Activated gamma-delta T cell treated with Interleukin-2 at 50 U/mL for 16 hours (primary cell): ENCODE results near the gene COPS8.

Experiments used
- DNase-seq: peaks from one replicate; pipeline ENCODE4 v3.0.0-alpha.2; 2020

Gene COPS8

DNA sequence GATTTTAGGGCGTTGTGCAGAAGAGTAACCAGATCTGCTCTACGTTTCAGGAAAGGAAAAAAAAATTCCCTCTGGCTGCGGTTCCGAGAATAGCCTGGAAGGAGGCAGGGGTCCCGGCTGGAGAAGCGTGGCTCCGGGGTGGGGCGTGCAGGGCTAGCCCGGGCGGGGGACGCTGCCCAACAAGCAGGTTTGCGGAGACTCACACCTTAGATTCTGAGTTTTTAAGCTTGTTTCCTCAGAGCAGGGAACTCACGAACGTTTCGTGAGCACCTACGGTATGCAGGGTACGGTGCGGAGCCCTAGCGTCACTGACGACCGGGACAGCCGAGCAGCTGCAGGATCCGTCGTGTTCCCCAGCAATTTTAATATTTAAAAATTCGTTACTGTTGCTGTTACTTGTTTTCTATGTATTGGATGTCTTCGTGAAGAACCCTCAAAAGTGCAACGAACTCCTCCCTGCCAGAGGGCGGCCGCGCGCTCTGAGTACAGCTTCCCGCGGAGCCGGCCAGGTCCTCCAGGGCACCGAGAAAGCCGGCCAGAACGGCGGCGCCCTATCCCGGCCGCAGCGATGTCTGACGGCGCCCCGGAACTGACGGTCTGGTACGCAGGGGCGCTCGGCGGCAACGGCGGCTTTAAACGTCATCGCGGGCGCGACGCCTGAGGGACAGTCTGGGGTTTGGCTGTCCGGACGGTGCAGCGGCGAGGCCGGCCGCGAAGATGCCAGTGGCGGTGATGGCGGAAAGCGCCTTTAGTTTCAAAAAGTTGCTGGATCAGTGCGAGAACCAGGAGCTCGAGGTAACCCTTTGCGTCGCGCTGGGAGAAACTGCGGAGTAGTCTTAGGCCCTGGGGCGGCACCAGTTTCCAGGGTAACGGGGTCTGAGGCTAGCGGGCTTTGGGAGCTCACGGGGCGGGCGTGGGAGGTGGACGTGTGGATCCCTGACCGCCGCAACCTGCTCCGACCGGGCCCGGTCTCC, at the start of gene COPS8:
Gene COPS8 (plus strand): TSS at position 642 of the 974 bp plus-strand sequence. CDS start 76 bp downstream, at position 718.
- peak; percentile 85 for DNase-seq

DNA sequence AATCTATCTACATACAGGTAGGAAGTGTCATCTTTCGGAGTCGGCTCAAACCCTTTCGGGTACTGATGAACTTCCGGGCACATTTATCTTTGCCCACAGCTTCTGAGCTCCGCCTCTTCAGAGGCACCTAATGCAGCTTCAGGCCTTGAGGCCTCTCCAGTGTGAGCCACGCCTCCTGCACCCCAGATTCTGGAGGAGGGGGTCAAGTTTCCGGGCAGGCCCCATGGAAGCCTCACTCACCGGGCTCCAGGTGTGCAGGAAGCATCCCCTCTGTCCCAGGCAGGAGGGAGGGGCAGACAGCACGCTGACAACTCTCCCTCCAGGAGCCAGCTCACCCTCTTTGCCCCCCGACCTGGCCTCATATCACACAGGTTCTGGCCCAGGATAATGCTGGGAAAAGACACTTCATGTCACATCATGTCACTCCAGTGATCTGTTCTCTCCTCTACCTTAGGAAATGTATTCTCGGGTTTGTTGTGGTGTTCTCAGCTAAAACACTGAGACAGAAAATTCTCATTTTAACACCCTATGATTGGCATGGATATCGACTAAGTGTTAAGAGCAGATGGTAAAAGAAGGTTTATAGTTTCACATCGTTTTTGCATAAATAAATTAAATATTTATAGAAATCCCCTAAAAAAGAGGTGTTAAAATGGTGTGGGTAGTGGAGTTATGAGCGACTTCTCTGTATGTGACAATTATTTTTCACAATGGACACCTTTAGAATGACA, 46.2 kb upstream of the COPS8 start:
- no peak for DNase-seq

DNA sequence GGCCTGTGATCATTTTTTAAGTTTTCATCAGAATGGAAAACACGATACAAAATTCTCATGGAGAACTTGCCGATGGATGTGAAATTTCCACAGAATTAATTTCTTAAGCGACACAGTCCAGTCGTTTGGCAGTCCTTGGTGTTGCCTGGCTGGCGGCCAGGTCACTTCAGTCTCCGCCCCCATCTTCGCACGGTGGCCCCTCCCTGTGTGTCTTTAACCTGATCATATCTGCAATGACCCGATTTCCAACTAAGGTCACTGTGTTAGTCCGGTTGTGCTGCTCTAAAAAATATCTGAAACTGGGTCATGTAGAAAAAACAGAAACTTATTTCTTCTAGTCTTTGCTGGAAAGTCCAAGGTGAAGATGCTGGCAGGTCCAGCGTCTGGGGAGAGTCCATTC, 44.5 kb upstream of the COPS8 start:
- no peak for DNase-seq

DNA sequence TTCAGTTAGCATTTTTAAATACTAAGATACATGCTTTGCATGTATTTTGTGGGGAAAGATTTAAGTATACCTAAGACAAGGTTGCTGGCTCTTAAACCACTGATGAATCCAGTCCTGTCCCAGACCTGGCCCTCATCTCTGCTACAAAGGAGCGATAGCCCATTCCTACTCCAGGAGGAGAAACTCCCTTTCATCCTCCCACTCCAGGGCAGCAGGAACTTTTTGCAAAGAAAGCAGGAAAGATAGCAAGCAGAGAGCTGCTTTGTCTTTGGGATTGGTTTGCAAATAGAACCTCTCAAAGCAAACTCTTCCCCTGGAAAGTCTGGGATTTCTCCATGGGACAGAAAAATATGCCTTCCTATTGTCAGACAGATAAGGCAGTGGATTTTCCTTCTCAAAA, 43.6 kb upstream of the COPS8 start:
- DNase-seq: no peak

DNA sequence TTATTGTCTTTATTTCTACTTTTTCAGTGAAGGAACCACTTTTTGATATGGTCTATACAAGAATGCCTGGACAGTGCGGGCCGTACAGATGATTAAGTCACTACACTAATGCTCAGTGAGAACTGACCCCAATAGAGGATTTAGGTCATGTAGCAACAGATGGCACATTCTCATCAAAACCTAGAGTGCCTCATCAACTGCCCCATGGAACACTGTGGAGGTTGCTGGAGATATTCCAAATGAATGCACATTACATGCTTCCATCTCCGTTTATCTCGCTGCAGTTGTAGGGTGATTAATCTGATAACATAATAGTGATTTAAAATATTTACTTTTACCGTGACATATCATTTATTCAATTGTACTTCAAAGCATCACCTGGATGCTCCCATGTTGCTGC, 41.8 kb upstream of the COPS8 start:
- DNase-seq: no peak

DNA sequence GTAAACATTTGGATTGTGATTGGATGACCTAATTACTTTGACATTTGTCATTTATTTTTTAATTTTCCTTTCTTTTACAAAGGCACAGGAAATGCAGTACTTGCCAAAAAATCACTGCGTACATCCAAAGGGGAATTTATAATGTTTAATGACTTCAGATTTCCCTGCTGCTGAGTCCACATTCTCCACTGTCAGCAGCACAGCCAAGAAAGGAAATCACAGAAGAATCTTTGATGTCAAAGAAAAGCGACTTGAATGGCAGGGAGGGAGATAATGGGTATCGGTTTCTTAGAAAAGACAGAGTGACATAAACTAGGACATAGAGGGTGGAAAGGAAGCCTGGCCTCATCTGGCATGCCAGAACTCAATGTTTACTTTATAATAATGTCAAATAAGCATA, 41.4 kb upstream of the COPS8 start:
- DNase-seq: no peak

DNA sequence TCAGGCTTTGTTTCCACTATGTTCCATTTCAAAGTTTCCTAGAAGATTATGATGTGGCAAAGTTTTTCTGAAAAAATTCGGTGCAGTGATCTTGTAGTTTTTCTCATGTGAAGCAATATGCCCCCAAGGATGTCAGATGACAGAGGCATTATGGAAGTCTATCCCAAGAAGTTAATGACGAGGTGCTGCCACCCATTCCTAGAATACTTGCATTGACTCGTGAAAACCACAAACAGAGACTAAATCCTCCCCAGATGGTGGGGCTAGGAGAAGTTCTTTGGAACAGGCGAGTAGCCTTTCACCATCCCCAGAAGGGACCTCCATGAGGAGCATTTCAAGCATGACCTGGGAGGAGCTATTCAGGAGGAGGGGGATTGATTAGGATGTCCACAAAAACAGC, 40.2 kb upstream of the COPS8 start:
- no peak for DNase-seq

DNA sequence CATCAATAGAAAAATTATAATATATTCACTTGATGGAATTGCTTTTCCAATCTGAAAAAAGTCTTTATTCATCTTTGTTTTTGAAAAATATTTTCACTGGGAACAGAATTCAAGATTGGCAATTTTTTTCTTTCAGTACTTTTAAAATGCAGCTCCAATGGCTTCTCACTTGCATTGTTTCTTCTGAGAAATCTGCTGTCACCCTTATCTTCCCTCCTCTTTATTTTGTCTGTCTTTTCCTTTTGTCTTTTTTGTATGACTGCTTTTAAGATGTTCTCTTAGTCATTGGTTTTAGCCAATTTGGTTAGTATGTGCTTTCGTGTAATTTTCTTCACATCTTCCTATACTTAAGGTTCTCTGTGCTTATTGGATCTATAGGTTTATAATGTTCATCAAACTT, 37.1 kb upstream of the COPS8 start:
- DNase-seq: no peak

DNA sequence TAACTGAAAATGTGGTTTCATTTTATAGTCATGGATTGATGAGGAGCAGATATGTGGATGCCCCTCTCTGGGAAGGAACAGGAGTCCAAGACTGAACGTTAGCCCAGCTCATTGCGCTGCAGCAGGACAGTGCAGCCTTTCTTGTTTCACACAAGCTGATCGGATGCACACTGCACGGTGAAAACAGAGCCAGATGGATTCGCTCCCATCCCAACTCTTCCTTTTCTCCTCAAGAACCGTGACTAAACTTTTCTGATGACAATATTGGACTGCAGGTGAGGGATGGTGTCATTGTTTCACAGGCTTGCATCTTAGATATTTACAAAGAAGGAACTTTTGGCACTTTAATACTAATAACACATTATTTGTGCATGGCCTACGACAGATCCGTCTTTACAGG, 33.8 kb upstream of the COPS8 start:
- DNase-seq: no peak

DNA sequence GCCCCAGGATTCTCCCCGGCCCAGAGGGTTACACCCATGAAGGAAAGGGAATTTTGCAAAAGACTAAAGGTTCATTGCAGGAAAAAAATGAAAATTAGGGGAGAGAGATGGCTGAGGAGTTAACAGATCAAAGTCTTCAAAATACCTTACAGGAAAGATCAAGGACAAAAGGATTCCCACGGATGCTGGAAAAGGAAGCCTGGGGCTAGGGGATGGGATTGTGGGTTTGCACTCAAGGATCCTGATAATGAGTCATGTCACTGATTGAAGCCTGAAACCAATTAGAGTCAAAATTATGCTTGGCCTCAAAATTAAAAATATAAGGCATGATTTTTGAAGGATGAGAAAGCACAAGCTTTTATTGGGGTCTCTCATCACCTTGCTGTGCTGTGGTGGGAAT, 32.6 kb upstream of the COPS8 start:
- DNase-seq: no peak

DNA sequence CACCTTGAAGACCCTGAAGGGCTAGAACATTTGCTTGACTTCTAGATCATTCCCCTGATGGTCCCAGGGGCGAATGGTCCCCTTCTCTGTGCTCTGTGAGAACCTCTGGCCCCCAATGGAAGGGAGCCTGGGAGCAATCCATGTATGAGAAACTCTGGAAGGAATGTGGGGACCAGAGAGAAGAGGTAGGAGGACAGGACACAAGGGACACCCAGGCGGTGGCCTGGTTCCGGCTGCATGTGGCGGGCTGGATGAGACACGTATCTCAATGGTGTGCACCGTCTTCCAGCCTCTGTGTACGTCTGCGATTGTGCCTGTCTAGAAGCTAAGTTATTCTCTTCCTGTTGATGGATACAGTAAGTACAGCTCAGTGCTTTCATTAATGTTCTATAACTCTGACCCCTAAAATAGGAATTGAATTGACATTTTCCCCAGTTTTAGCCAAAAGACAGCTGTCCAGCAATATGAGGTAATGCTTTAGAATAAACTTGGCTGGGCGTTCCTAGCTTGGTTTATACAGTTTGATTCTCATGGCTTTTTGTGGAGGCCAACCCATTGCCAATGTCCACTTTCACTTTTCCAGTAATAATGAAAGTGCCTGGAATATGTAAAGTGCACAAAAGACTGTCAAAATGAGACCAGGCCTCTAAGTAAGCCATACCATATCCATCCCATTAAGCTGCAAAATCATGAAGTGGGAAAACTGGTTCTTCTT, 30.1 kb upstream of the COPS8 start:
- no peak for DNase-seq

DNA sequence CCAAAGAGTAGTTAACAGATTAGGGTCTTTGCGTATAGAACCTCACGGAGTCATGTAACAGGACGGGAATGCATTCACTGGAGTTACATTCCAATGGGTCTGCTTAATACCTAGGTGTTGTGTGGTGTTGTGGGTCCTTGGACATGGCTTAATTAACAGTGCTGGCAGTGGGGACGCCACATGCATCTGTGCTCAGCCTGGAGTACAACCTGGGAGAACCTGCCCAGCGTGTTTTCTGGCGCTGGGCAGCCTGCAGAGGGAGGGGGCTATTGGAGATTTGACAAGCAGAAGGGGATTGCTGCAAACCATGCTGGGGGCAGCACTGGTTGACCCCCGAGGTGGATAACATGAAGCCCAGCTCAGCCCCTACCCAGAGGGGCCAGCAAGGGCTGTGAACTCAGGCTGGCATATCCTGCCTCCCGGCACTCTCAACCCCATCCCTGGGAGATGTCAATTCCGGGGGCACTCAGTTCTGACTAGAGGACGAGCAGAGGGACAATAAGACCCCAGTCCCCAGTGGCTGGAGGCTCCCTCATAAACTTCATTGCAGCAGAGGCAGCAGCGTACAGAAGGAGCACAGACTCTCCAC, 29.3 kb upstream of the COPS8 start:
- DNase-seq: no peak

DNA sequence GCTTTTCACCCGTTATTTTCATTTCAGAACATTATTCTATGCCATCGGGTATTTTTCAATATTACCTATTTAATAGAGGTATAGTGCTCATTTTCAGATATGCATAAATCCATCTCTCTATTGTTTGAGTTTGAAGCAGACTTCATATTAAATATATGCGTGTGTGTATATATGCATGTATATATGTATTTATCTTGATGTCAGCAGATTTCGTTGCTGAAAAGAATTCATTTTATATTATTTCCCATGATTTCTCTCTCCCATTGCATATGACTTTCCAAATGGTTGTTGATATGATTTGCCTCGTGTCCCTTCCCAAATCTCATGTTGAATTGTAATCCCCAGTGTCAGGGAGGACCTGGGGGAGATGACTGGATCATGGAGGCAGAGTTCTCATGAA, 28.6 kb upstream of the COPS8 start:
- DNase-seq: no peak

DNA sequence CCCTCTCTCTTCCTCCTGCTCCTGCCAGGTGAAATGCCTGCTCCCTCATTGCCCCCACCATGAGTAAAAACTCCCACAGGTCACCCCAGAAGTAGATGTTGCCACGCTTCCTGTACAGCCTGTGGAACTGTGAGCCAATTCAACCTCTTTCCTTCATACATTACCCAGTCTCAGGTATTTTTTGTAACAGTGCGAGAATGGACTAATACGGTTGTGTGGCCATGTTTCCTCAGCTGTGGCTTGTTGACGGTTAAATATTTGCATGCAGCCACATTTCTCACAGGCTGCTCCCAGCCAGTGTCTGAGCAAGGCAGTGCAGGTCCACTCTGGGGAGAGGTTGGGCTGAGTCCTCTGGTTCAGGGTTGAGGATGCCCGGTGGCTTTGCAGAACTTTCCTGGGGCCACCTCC, 27.8 kb upstream of the COPS8 start:
- no peak for DNase-seq

DNA sequence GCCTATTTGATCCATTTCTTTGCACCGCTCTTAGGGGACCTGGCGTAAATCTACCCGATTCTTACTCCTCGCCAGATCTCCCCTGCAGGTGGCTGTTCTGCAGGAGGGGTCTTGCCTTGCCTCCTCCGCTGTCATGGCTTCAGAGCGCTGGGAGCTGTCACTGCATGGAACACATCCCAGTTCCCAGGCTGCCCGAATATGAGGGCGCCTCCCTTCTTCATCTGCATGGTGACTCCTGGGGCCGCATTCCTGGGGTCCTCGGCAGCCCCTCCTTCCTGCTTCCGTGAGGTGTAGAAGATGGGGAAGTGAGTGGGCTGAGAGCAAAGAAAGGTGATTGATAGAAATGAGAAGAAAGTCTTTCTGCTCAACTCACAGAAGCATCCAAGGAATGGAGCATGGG, 27.3 kb upstream of the COPS8 start:
- DNase-seq: no peak

DNA sequence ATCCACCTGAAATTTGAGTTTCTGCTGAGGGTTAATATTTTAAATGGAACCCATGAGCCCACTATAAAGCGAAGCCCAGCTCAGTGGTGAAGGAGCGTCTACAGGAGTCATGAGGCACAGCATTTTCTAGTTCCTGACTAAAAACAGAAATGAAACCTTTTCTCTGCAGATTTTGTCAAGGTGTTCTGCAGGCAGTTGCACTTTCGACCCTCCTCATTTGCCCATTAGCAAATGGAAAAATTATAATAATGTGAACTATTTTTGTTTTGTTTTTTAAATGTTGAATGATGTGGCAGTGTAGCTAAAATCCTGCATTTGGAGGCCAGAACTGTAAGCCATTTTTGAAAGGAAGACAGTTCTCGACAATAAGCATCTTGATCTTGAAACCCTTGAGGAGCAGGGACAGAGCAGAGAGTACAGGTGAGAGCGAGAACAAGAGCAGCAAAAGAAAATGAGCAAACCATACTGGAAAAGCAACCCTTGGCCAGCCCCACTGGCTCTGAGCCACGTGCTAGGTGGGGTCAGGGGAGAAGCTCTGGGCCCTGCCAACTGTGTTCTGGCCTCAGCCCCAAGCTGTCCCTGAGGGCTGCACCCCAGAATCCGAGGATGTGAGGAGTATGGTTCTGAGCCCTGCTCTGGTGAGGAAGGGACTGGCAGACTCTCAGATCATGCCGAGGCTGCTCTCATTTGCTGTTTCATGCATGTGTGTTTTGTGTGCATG, 26.4 kb upstream of the COPS8 start:
- no peak for DNase-seq

DNA sequence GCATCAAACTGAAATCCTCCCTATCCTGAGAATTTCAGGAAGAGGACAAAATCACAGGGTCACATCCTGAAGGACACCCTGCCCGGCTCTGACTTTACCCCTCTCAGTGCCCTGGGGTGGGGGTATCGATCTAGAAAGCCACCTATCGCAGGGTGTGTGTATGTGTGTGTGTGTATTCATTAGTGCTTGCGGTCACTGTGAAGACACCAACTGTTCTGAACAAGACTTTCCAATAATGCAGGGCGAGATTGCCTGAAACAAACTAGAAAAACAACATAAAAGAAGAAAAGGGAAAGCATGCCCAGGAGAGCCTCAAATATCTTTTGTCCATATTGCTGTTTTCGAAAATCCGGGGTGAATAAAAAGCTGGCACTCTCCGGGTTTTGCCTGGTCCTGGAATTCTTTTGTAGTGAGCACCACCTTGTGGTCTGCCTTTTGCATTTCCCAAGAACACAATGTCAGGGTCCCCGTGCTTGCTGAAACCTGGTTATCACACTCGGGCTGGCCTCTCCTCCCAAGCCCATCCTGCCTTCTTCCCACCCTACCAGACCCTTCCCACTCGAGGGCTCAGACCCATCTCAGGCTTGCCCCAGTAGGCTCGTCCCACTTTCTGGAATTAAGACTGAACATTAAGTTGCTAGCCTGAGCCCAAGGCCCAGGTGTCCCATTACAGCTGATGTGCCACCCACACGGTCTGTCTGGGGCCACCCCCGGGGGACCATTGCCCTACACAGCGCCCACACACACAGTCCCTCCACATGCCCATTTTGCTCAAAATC, 25.0 kb upstream of the COPS8 start:
- DNase-seq: peak; percentile 8

DNA sequence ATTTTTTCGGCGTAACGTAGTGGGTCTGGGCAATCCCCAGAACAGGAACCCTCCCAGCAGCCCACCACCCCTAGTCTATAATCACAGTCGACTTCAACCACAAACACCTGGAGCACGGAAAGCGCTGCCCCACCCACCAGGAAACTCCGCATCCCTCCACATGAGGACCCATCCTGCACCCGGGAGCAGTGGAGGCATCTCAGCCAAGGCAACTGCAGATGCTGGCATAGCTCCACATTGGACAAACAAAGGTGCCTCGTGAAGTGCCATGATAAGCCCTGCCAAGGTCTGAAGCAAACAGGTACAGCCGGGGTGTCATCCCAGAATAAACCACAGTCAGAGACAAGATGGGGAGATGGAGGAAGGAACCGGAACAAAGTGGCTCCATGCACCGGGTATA, 24.3 kb upstream of the COPS8 start:
- no peak for DNase-seq

DNA sequence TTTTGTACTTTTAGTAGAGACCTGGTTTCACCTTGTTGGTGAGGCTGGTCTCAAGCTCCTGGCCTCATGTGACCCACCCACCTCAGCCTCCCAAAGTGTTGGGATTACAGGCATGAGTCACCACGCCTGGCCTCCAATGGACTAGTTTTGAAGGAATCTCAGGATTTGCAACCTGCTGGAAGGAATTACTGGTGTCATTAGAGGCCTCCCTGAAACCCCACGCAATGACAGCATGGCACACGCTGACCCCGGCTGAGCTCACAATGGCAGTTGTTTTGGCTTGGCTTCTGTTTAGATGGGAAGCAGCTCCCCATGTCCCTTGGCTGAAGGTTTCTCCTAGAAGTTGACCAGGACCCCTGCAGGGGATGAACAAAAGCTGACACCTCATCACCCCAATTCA, 23.1 kb upstream of the COPS8 start:
- no peak for DNase-seq

DNA sequence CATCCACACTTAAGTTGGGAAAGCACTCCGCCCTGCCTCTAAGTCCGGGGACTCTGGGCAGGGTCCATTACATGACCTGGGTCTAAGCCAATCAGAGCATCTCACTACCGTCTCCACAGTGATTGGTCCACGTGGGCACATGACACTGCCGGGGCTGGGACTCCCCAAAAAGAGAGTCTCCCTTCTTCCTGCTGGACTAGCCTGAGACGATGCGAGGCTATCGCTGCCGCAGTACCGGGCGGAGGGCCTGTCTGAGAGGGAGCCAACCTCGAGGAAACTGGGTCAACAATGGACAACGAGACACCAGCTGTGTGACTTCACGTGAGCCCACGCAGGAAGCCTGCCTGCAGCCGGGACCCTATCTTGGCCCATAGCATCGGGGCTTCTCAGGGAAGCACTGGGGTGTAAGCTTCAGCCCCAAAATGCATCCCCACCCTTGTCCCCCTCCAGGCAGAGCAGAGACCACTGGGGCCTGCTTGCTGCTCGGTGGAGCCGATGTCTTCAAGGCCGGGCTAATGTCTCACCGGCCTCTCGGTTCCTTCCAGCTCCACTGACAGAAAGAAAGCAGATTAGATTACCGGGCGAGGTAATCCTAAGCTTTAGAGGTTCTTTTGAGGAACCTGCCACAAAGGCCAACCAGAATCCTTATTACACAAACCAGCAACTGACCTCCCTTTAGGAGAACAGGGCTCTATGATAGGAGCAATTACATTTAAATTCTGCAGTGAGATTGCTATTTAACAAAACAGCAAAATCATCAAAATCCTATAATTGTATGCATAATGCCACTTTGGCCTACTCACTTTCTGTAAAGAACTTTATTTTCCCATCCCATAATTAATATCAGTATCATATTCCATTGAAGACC, 21.3 kb upstream of the COPS8 start:
- DNase-seq: no peak

DNA sequence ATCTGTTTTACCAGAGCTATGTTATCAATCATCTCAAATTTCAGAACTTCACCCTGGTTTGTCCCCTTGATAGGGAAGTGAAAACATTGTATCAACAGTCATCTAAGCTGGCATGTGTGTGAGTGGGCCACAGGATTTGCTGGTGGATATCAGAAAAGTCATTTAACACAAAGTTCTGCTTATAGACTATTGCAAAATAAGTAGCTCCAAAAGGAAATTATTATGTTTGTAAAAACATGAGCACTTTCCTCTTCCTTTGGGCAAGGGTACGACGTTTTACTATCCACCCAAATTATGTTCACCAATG, 20.7 kb upstream of the COPS8 start:
- no peak for DNase-seq
